Spinal cord (tissue), 10 donors: ENCODE results near the gene AFAP1L1. TPM values are rescaled to one million over a fixed set of nuclear protein-coding genes. Genes with fewer than 3 reads are reported as not detected.
A peak's percentile ranks its signal among the peaks of the same experiment; 100 is the strongest.

Source experiments
- DNase-seq, 6 donors: peaks; one replicate each; pipeline versions ENCODE4 v3.0.0 to v3.0.0-alpha.2; 2013 to 2015; ENCODE audit warnings: low spot score in 6 of 6, low read depth in 4 of 6
- H3K27ac ChIP-seq: one replicate; pipeline ENCODE4 v1.5.1; 2013; ENCODE audit warnings: low read depth, low read length, control low read depth
- H3K27me3 ChIP-seq: one replicate; pipeline ENCODE4 v1.6.1; 2013; ENCODE audit warnings: low read length; ENCODE audit not compliant: control insufficient read depth, insufficient read depth
- H3K36me3 ChIP-seq: one replicate; pipeline ENCODE4 v1.6.1; 2013; ENCODE audit warnings: low read length; ENCODE audit not compliant: control insufficient read depth, insufficient read depth
- H3K4me1 ChIP-seq: one replicate; pipeline ENCODE4 v1.6.1; 2013; ENCODE audit warnings: low read length; ENCODE audit not compliant: control insufficient read depth, insufficient read depth
- H3K4me3 ChIP-seq: one replicate; pipeline ENCODE4 v1.5.1; 2013; ENCODE audit warnings: low read depth, low read length, control low read depth
- H3K9me3 ChIP-seq: one replicate; pipeline ENCODE4 v1.6.1; 2013; ENCODE audit warnings: low read length; ENCODE audit not compliant: control insufficient read depth, insufficient read depth
- WGBS: methylation state at CpG from one replicate; pipeline ENCODE4 v1.1.5; 2013; ENCODE audit warnings: missing lambda C conversion rate; ENCODE audit not compliant: insufficient coverage; 5-methylcytosine and 5-hydroxymethylcytosine counted together
- polyA plus RNA-seq, 2 donors: library from polyadenylated mRNA; unstranded; fragments of 120-200 nt; gene quantifications; one replicate each; pipeline ENCODE4 v1.2.1, GENCODE V29; 2013; ENCODE audit not compliant: insufficient read length in 2 of 2
- total RNA-seq, 2 donors: library from RNA; depleted of rRNA in 1 of 2; stranded (reverse); fragments of 120-200 nt in 1 of 2; fragments of >200 nt in 1 of 2; gene quantifications; one replicate each; pipeline versions ENCODE4 v1.2.3 to v1.2.4, GENCODE V29; 2013 to 2014
- donor health status: healthy.

Gene AFAP1L1
- total and polyA plus RNA-seq, 4 donors = 10.8 to 48.6 (median 15.5) TPM

- H3K9me3 ChIP-seq = no peaks in the 10 kb centered on the region
- no peak overlapping the region for H3K4me3 ChIP-seq
- H3K36me3 ChIP-seq = no peaks in the 10 kb centered on the region
- no peak for DNase-seq
- H3K27me3 ChIP-seq = no peaks in the 10 kb centered on the region
- WGBS = 67% methylated on average over 12 of the region's 16 CpGs
- H3K27ac ChIP-seq = peak overlapping the region; percentile 67
- peaks cover 27% of the 10 kb centered on the region for H3K4me1 ChIP-seq
These were observed 108.9 kb downstream of the AFAP1L1 start for GRCh38 chr5:149380466-149381121.

GRCh38 chr5:149381261-149381985 is 109.8 kb downstream of the AFAP1L1 start:
- no peak overlapping the region for H3K4me3 ChIP-seq
- no peaks in the 10 kb centered on the region for H3K9me3 ChIP-seq
- H3K36me3 ChIP-seq = no peaks in the 10 kb centered on the region
- H3K27ac ChIP-seq = peak overlapping the region; percentile 33
- DNase-seq = no peak
- no peaks in the 10 kb centered on the region for H3K27me3 ChIP-seq
- H3K4me1 ChIP-seq = peaks cover 32% of the 10 kb centered on the region
- WGBS = 53% methylated on average over 7 of the region's 8 CpGs

GRCh38 chr5:149381986-149382338 is 110.3 kb downstream of the AFAP1L1 start:
- no peak overlapping the region for H3K27ac ChIP-seq

GRCh38 chr5:149382517-149383220 is 111.0 kb downstream of the AFAP1L1 start:
- peaks cover 35% of the 10 kb centered on the region for H3K4me1 ChIP-seq
- H3K27me3 ChIP-seq = no peaks in the 10 kb centered on the region
- no peaks in the 10 kb centered on the region for H3K36me3 ChIP-seq
- no peak overlapping the region for H3K27ac ChIP-seq
- H3K9me3 ChIP-seq = no peaks in the 10 kb centered on the region
- WGBS = 86% methylated on average over 9 of the region's 12 CpGs
- H3K4me3 ChIP-seq = no peak overlapping the region
- DNase-seq = no peak

More at GRCh38 chr5:149381986-149382338, 110.3 kb downstream of the AFAP1L1 start:
- no peaks in the 10 kb centered on the region for H3K36me3 ChIP-seq
- H3K4me3 ChIP-seq = no peak overlapping the region
- 25% methylated on average over 11 of the region's 16 CpGs for WGBS
- H3K27me3 ChIP-seq = no peaks in the 10 kb centered on the region
- H3K4me1 ChIP-seq = peaks cover 35% of the 10 kb centered on the region
- no peaks in the 10 kb centered on the region for H3K9me3 ChIP-seq
- peak in 3 of 6 donors; percentile 33 to 77 (median 66) for DNase-seq

GRCh38 chr5:149383399-149383798 is 111.7 kb downstream of the AFAP1L1 start:
- Histone ChIP-seq H3K36me3 (no peaks in the 10 kb centered on the region), H3K9me3 (no peaks in the 10 kb centered on the region), H3K27ac (no peak overlapping the region), H3K4me3 (no peak overlapping the region), H3K4me1 (peaks cover 35% of the 10 kb centered on the region), H3K27me3 (no peaks in the 10 kb centered on the region)
- no peak for DNase-seq
- WGBS = 82% methylated on average over 5 of the region's 9 CpGs

GRCh38 chr5:149386166-149386565 is 114.5 kb downstream of the AFAP1L1 start:
- WGBS = 58% methylated on average over 3 of the region's 5 CpGs
- Histone ChIP-seq H3K27me3 (no peaks in the 10 kb centered on the region), H3K4me1 (peaks cover 21% of the 10 kb centered on the region), H3K27ac (no peak overlapping the region), H3K36me3 (no peaks in the 10 kb centered on the region), H3K4me3 (no peak overlapping the region), H3K9me3 (no peaks in the 10 kb centered on the region)
- DNase-seq = no peak

- Histone ChIP-seq H3K4me3 (no peak overlapping the region), H3K27ac (no peak overlapping the region), H3K27me3 (no peaks in the 10 kb centered on the region), H3K36me3 (no peaks in the 10 kb centered on the region), H3K4me1 (peaks cover 11% of the 10 kb centered on the region), H3K9me3 (no peaks in the 10 kb centered on the region)
- 100% methylated on average over 4 of the region's 9 CpGs for WGBS
- no peak for DNase-seq
These were observed 115.5 kb downstream of the AFAP1L1 start for GRCh38 chr5:149387081-149387631.

GRCh38 chr5:149387982-149388381 is 116.3 kb downstream of the AFAP1L1 start:
- peaks cover 11% of the 10 kb centered on the region for H3K4me1 ChIP-seq

GRCh38 chr5:149388498-149389190 is 117.0 kb downstream of the AFAP1L1 start:
- H3K9me3 ChIP-seq = no peaks in the 10 kb centered on the region
- no peak overlapping the region for H3K27ac ChIP-seq
- 89% methylated on average over 5 of the region's 7 CpGs for WGBS
- H3K27me3 ChIP-seq = no peaks in the 10 kb centered on the region
- DNase-seq = no peak
- no peak overlapping the region for H3K4me3 ChIP-seq
- peaks cover 11% of the 10 kb centered on the region for H3K4me1 ChIP-seq
- no peaks in the 10 kb centered on the region for H3K36me3 ChIP-seq

More at GRCh38 chr5:149387982-149388381, 116.3 kb downstream of the AFAP1L1 start:
- Histone ChIP-seq H3K4me3 (no peak overlapping the region), H3K9me3 (no peaks in the 10 kb centered on the region), H3K27ac (no peak overlapping the region), H3K27me3 (no peaks in the 10 kb centered on the region), H3K36me3 (no peaks in the 10 kb centered on the region)
- DNase-seq = no peak
- 100% methylated on average over 1 of the region's 1 CpG for WGBS
